B cell (primary cell): ENCODE data around the gene LRRC74B.
"Not testable (repeated sequence)": the region's sequence is repeated elsewhere in the genome, so short reads cannot be mapped to it uniquely, and the experiment has no call there.

Experiments
- EZH2 ChIP-seq: IDR thresholded peaks from 2 replicates; pipeline ENCODE4 v1.6.1; 2012; ENCODE audit warnings: borderline replicate concordance, low read depth, mild to moderate bottlenecking, moderate library complexity, low read length; ENCODE audit not compliant: insufficient read depth, poor library complexity, severe bottlenecking
- TF ChIP-seq, protein P1 (sequence below): fragments of 200-600 bp; IDR thresholded peaks from one replicate; pipeline ENCODE4 v1.8.0; 2022; ENCODE audit warnings: antibody characterized with exemption, mild to moderate bottlenecking

DNA sequence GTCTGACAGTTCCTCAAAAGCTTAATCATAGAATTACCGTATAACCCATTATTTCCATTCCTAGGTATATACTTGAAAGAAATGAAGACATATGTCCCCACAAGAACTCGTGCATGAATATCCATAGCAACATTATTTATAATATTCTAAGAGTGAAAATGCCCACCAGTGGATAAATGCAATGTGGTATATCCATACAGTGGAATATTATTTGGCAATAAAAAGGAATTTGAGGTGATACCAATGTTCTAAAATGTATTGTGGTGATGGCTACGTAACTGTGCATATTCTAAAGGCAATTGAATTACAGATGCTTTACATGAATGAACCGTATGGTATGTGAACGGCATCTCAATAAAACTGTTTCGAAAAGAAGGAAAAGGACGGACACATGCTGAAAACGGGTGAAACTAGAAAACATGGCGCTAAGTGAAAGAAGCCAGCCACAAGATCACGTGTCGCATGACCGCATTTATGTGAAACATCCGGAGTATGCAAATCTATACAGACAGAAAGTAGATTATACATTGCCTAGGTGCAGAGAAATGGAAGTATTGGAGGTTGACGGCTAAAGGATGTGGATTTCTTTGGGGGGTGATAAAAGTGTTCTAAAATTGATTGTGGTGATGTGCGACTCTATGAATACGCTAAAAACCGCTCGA lies 16.0 kb downstream of the LRRC74B start:
- TF ChIP-seq EZH2: not testable (repeated sequence)
- TF ChIP-seq, protein P1, sequence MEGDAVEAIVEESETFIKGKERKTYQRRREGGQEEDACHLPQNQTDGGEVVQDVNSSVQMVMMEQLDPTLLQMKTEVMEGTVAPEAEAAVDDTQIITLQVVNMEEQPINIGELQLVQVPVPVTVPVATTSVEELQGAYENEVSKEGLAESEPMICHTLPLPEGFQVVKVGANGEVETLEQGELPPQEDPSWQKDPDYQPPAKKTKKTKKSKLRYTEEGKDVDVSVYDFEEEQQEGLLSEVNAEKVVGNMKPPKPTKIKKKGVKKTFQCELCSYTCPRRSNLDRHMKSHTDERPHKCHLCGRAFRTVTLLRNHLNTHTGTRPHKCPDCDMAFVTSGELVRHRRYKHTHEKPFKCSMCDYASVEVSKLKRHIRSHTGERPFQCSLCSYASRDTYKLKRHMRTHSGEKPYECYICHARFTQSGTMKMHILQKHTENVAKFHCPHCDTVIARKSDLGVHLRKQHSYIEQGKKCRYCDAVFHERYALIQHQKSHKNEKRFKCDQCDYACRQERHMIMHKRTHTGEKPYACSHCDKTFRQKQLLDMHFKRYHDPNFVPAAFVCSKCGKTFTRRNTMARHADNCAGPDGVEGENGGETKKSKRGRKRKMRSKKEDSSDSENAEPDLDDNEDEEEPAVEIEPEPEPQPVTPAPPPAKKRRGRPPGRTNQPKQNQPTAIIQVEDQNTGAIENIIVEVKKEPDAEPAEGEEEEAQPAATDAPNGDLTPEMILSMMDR: not testable (repeated sequence)
